Activated gamma-delta T cell treated with anti-CD3 and anti-CD28 coated beads, Interleukin-2, amount 50 U/mL, for 16 hours (primary cell): ENCODE data around the gene HPN.
A peak's percentile ranks its signal among the peaks of the same experiment; 100 is the strongest.

Experiments
- DNase-seq: peaks from one replicate; pipeline ENCODE4 v3.0.0-alpha.2; 2020; ENCODE audit warnings: low read depth

HPN gene

GRCh38 chr19:35105411-35106290, 64.1 kb downstream of the HPN start:
- no peak for DNase-seq

- no peak for DNase-seq
Measured at GRCh38 chr19:35106291-35106583, 64.7 kb downstream of the HPN start.

GRCh38 chr19:35106898-35107541, 65.5 kb downstream of the HPN start:
- no peak for DNase-seq

- no peak for DNase-seq
Measured at GRCh38 chr19:35107545-35107944, 66.0 kb downstream of the HPN start.

- DNase-seq = no peak
Measured at GRCh38 chr19:35108730-35109129, 67.2 kb downstream of the HPN start.

- no peak for DNase-seq
Measured at GRCh38 chr19:35109395-35110112, 68.0 kb downstream of the HPN start.

- no peak for DNase-seq
Measured at GRCh38 chr19:35110974-35111373, 69.5 kb downstream of the HPN start.

GRCh38 chr19:35112995-35113688, 71.6 kb downstream of the HPN start:
- DNase-seq = no peak

- peak; percentile 52 for DNase-seq
Measured at GRCh38 chr19:35114353-35115176, 73.0 kb downstream of the HPN start.

GRCh38 chr19:35115177-35115951, 73.8 kb downstream of the HPN start, which contains the start of gene FXYD3:
FXYD3 (plus strand) TSS chr19:35115823; CDS start chr19:35119377, 3,554 bp downstream.
- no peak for DNase-seq
